Esophagus squamous epithelium (tissue), 4 donors: ENCODE data around the gene PUS7.
"Not testable (repeated sequence)": the region's sequence is repeated elsewhere in the genome, so short reads cannot be mapped to it uniquely, and the experiment has no call there.

Experiments used
- POLR2A ChIP-seq, 4 donors: fragments of 450-650 bp; IDR thresholded peaks; one replicate each; pipeline ENCODE4 v1.6.1; 2017; ENCODE audit warnings: antibody characterized with exemption in 4 of 4, mild to moderate bottlenecking in 4 of 4, moderate library complexity in 3 of 4
- TF ChIP-seq, protein P1 (sequence below), 6 experiments: fragments of 450-650 bp in 4 of 6; fragments of 200-600 bp in 2 of 6; sonication (generic) in 2 of 6; IDR thresholded peaks; one replicate each; pipeline ENCODE4 v1.5.1; 2016 to 2019; ENCODE audit warnings: antibody characterized with exemption in 6 of 6, mild to moderate bottlenecking in 4 of 6, moderate library complexity in 4 of 6

DNA sequence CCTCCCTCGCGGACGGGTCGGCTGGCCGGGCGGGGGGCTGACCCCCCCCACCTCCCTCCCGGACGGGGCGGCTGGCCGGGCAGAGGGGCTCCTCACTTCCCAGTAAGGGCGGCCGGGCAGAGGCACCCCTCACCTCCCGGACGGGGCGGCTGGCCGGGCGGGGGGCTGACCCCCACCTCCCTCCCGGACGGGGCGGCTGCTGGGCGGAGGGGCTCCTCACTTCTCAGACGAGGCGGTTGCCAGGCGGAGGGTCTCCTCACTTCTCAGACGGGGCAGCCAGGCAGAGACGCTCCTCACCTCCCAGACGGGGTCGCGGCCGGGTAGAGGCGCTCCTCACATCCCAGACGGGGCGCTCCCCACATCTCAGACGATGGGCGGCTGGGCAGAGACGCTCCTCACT lies 111.3 kb downstream of the PUS7 start:
- TF ChIP-seq, protein P1, sequence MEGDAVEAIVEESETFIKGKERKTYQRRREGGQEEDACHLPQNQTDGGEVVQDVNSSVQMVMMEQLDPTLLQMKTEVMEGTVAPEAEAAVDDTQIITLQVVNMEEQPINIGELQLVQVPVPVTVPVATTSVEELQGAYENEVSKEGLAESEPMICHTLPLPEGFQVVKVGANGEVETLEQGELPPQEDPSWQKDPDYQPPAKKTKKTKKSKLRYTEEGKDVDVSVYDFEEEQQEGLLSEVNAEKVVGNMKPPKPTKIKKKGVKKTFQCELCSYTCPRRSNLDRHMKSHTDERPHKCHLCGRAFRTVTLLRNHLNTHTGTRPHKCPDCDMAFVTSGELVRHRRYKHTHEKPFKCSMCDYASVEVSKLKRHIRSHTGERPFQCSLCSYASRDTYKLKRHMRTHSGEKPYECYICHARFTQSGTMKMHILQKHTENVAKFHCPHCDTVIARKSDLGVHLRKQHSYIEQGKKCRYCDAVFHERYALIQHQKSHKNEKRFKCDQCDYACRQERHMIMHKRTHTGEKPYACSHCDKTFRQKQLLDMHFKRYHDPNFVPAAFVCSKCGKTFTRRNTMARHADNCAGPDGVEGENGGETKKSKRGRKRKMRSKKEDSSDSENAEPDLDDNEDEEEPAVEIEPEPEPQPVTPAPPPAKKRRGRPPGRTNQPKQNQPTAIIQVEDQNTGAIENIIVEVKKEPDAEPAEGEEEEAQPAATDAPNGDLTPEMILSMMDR (IDR thresholded peaks at IDR 0.05), result not testable (repeated sequence)
- not testable (repeated sequence) for TF ChIP-seq POLR2A (IDR thresholded peaks at IDR 0.05)
